Esophagus muscularis mucosa (tissue), 4 donors: Measurements from ENCODE around the gene SH3D21. TPM values are rescaled to one million over a fixed set of nuclear protein-coding genes. Genes with fewer than 3 reads are reported as not detected.

Source experiments
- DNase-seq: peaks from one replicate; pipeline ENCODE4 v3.0.0-alpha.2; 2017; ENCODE audit errors: extremely low spot score
- H3K27ac ChIP-seq, 4 donors: fragments of 200-600 bp; sonication (generic); replicated peaks in 1 of 4; 1 replicate in 3 of 4; 2 replicates in 1 of 4; pipeline ENCODE4 v1.5.1; 2016 to 2019; ENCODE audit warnings: mild to moderate bottlenecking in 1 of 4
- H3K27me3 ChIP-seq, 4 donors: fragments of 200-600 bp; sonication (generic); one replicate each; pipeline versions ENCODE4 v1.5.1 to v1.6.0; 2016 to 2019
- H3K36me3 ChIP-seq, 4 donors: fragments of 200-600 bp; sonication (generic); one replicate each; pipeline ENCODE4 v1.5.1; 2016 to 2019
- H3K4me1 ChIP-seq, 4 donors: fragments of 200-600 bp; sonication (generic); one replicate each; pipeline ENCODE4 v1.5.1; 2016 to 2019
- H3K4me3 ChIP-seq, 4 donors: fragments of 200-600 bp; sonication (generic); 1 replicate in 2 of 4; 2 replicates in 2 of 4; pipeline ENCODE4 v1.5.1; 2016 to 2019; ENCODE audit warnings: mild to moderate bottlenecking in 4 of 4, moderate library complexity in 1 of 4
- H3K9me3 ChIP-seq, 4 donors: fragments of 200-600 bp; sonication (generic); 1 replicate in 3 of 4; 2 replicates in 1 of 4; pipeline ENCODE4 v1.5.1; 2016 to 2019
- CTCF ChIP-seq, 3 experiments: fragments of 200-600 bp in 2 of 3; fragments of 450-650 bp in 1 of 3; sonication (generic) in 2 of 3; IDR thresholded peaks; one replicate each; pipeline ENCODE4 v1.5.1; 2017 to 2019; ENCODE audit warnings: antibody characterized with exemption in 3 of 3, mild to moderate bottlenecking in 2 of 3, moderate library complexity in 1 of 3
- EP300 ChIP-seq: sonication (generic); formaldehyde crosslinking; IDR thresholded peaks from one replicate; pipeline ENCODE4 v1.6.1; 2017; ENCODE audit warnings: antibody characterized with exemption
- POLR2A ChIP-seq: fragments of 450-650 bp; IDR thresholded peaks from one replicate; pipeline ENCODE4 v1.6.1; 2017; ENCODE audit warnings: antibody characterized with exemption, moderate library complexity, mild to moderate bottlenecking, low read depth
- POLR2AphosphoS5 ChIP-seq, 2 donors: sonication (generic); formaldehyde crosslinking; IDR thresholded peaks; one replicate each; pipeline ENCODE4 v1.6.1; 2017; ENCODE audit warnings: antibody characterized with exemption in 2 of 2
- WGBS: methylation state at CpG from one replicate; pipeline ENCODE4 v1.1.5; 2018; 5-methylcytosine and 5-hydroxymethylcytosine counted together
- intact Hi-C: fragments of 100-400 bp; cut with DNase I; formaldehyde crosslinking; loops from one replicate; pipeline ENCODE4 v1.15.1; 2023
- total RNA-seq, 4 donors: library from RNA; depleted of rRNA; stranded (reverse); fragments of >200 nt; gene quantifications; one replicate each; pipeline versions ENCODE4 v1.1.0 to v1.2.1, GENCODE V29; 2016

The SH3D21 gene
- total RNA-seq, 4 donors from 2014 or later: 0.26 to 2.0 (median 1.1) TPM

GRCh38 chr1:36286802-36287201 lies 19.4 kb upstream of the SH3D21 start:
- Histone ChIP-seq H3K36me3 (peaks cover 38 to 83% (median 59%) of the 10 kb centered on the region in 4 donors), H3K9me3 (no peaks in the 10 kb centered on the region), H3K27ac (peak overlapping the region in 2 of 4 donors; percentile 19 to 68), H3K4me1 (peaks cover 27 to 57% (median 53%) of the 10 kb centered on the region in 4 donors), H3K4me3 (no peak overlapping the region), H3K27me3 (no peaks in the 10 kb centered on the region)
- TF ChIP-seq POLR2AphosphoS5 (IDR thresholded peaks at IDR 0.05) (no peak), POLR2A (no peak), CTCF (IDR thresholded peaks at IDR 0.05) (no peak), EP300 (no peak)
- no peak for DNase-seq
- intact Hi-C loops: loop anchor here (5.0 kb wide), 3 partner anchors 60 to 190 kb away; partner anchors contain the start of gene TRAPPC3
- WGBS: 82% methylated on average over 10 of the region's 13 CpGs

- Histone ChIP-seq H3K27ac (peak overlapping the region in 1 of 4 donors; percentile 3), H3K36me3 (peaks cover 43 to 88% (median 63%) of the 10 kb centered on the region in 4 donors), H3K27me3 (no peaks in the 10 kb centered on the region), H3K4me1 (peaks cover 24 to 49% (median 45%) of the 10 kb centered on the region in 4 donors), H3K9me3 (no peaks in the 10 kb centered on the region), H3K4me3 (no peak overlapping the region)
- DNase-seq: no peak
- 86% methylated on average over 5 of the region's 5 CpGs for WGBS
- TF ChIP-seq POLR2AphosphoS5 (IDR thresholded peaks at IDR 0.05): no peak
- TF ChIP-seq CTCF (IDR thresholded peaks at IDR 0.05): no peak
- TF ChIP-seq EP300: no peak
- TF ChIP-seq POLR2A: no peak
- intact Hi-C loops: loop anchor here (5.0 kb wide), 3 partner anchors 60 to 190 kb away; partner anchors contain the start of gene TRAPPC3
These were observed 18.6 kb upstream of the SH3D21 start for GRCh38 chr1:36287595-36287994.

- Histone ChIP-seq H3K36me3 (peaks cover 43 to 98% (median 95%) of the 10 kb centered on the region in 4 donors), H3K4me3 (no peak overlapping the region), H3K4me1 (peaks cover 6 to 23% (median 21%) of the 10 kb centered on the region in 4 donors), H3K27me3 (no peaks in the 10 kb centered on the region), H3K27ac (no peak overlapping the region), H3K9me3 (no peaks in the 10 kb centered on the region)
- 98% methylated on average over 2 of the region's 2 CpGs for WGBS
- DNase-seq: no peak
- intact Hi-C loops: no loop called here
- TF ChIP-seq POLR2AphosphoS5 (IDR thresholded peaks at IDR 0.05) (no peak), POLR2A (no peak), EP300 (no peak), CTCF (IDR thresholded peaks at IDR 0.05) (no peak)
These were observed 10.8 kb upstream of the SH3D21 start for GRCh38 chr1:36295390-36295789.

GRCh38 chr1:36297062-36297461 lies 9.1 kb upstream of the SH3D21 start:
- DNase-seq: no peak
- intact Hi-C loops: no loop called here
- H3K9me3 ChIP-seq: no peaks in the 10 kb centered on the region
- WGBS: 80% methylated on average over 2 of the region's 2 CpGs
- H3K4me1 ChIP-seq: peaks cover 6 to 16% (median 14%) of the 10 kb centered on the region in 4 donors
- TF ChIP-seq EP300 (no peak), CTCF (IDR thresholded peaks at IDR 0.05) (no peak), POLR2A (no peak), POLR2AphosphoS5 (IDR thresholded peaks at IDR 0.05) (no peak)
- H3K27me3 ChIP-seq: no peaks in the 10 kb centered on the region
- H3K27ac ChIP-seq: no peak overlapping the region
- peaks cover 50 to 98% (median 95%) of the 10 kb centered on the region in 4 donors for H3K36me3 ChIP-seq
- H3K4me3 ChIP-seq: no peak overlapping the region

GRCh38 chr1:36298640-36299039 lies 7.5 kb upstream of the SH3D21 start:
- no peak for DNase-seq
- Histone ChIP-seq H3K4me3 (no peak overlapping the region), H3K9me3 (no peaks in the 10 kb centered on the region), H3K36me3 (peaks cover 59 to 98% (median 96%) of the 10 kb centered on the region in 4 donors), H3K4me1 (peaks cover 6 to 16% (median 14%) of the 10 kb centered on the region in 4 donors), H3K27me3 (no peaks in the 10 kb centered on the region), H3K27ac (no peak overlapping the region)
- TF ChIP-seq CTCF (IDR thresholded peaks at IDR 0.05) (no peak), POLR2AphosphoS5 (IDR thresholded peaks at IDR 0.05) (no peak), EP300 (no peak), POLR2A (no peak)
- 88% methylated on average over 5 of the region's 5 CpGs for WGBS
- intact Hi-C loops: no loop called here
